PFSK-1 (cell line): ENCODE results near the gene ULK4.

Experiments
- FOXP2 ChIP-seq: optimal IDR thresholded peaks from 2 replicates; pipeline ENCODE3; 2011; ENCODE audit warnings: borderline replicate concordance, control low read depth, inconsistent platforms; ENCODE audit not compliant: insufficient read depth; ENCODE audit errors: extremely low read length, extremely low read depth
- POLR2AphosphoS5 ChIP-seq: IDR thresholded peaks from 2 replicates; pipeline ENCODE4 v1.6.1; 2012; ENCODE audit warnings: low read depth, mild to moderate bottlenecking, control low read depth, low read length, moderate library complexity

GRCh38 chr3:41299036-41299435, 662.9 kb downstream of the ULK4 start:
- TF ChIP-seq POLR2AphosphoS5 (no peak), FOXP2 (no peak)
